HL-60/S4 treated with retinoic acid at 250 ng/mL for 4 days and 3 days (cell line): Measurements from ENCODE around the gene ATP8A1.

Experiments used
- in situ Hi-C: fragments of 300-500 bp; cut with MboI; formaldehyde crosslinking; loops from 2 replicates; pipeline ENCODE4 v1.7.0; 2022; ENCODE audit warnings: low sequenced_read_pairs

Gene ATP8A1

GRCh38 chr4:42425146-42426065 is 231.5 kb downstream of the ATP8A1 start:
- in situ Hi-C loops, result no loop called here

GRCh38 chr4:42420140-42420539 is 236.8 kb downstream of the ATP8A1 start:
- in situ Hi-C loops, result no loop called here

GRCh38 chr4:42417550-42417949 is 239.4 kb downstream of the ATP8A1 start:
- in situ Hi-C loops, result no loop called here

GRCh38 chr4:42416017-42416416 is 240.9 kb downstream of the ATP8A1 start:
- in situ Hi-C loops, result no loop called here

- in situ Hi-C loops, result no loop called here
These were observed 241.6 kb downstream of the ATP8A1 start for GRCh38 chr4:42415281-42415680.

- in situ Hi-C loops, result no loop called here
These were observed 244.7 kb downstream of the ATP8A1 start for GRCh38 chr4:42412251-42412650.

- in situ Hi-C loops, result no loop called here
These were observed 245.1 kb downstream of the ATP8A1 start for GRCh38 chr4:42411803-42412202.

- in situ Hi-C loops, result no loop called here
These were observed 246.5 kb downstream of the ATP8A1 start for GRCh38 chr4:42410446-42410845.

- in situ Hi-C loops, result no loop called here
These were observed 252.9 kb downstream of the ATP8A1 start for GRCh38 chr4:42404001-42404400.

GRCh38 chr4:42401171-42401570 is 255.7 kb downstream of the ATP8A1 start:
- in situ Hi-C loops, result no loop called here

- in situ Hi-C loops, result no loop called here
These were observed 257.5 kb downstream of the ATP8A1 start for GRCh38 chr4:42399393-42399792.

GRCh38 chr4:42398871-42399331 is 258.0 kb downstream of the ATP8A1 start:
- in situ Hi-C loops, result no loop called here

GRCh38 chr4:42398171-42398870 is 258.6 kb downstream of the ATP8A1 start:
- in situ Hi-C loops, result no loop called here

GRCh38 chr4:42397635-42398170 is 259.2 kb downstream of the ATP8A1 start:
- in situ Hi-C loops, result no loop called here

GRCh38 chr4:42396752-42397634 is 259.9 kb downstream of the ATP8A1 start, which contains the start of gene SHISA3:
SHISA3 (plus strand) TSS chr4:42397488; CDS start chr4:42398057, 569 bp downstream.
- in situ Hi-C loops, result no loop called here

- in situ Hi-C loops, result no loop called here
These were observed 260.5 kb downstream of the ATP8A1 start for GRCh38 chr4:42396361-42396751.

- in situ Hi-C loops, result no loop called here
These were observed 261.3 kb downstream of the ATP8A1 start for GRCh38 chr4:42395595-42395994.

GRCh38 chr4:42392436-42392835 is 264.5 kb downstream of the ATP8A1 start:
- in situ Hi-C loops, result no loop called here

GRCh38 chr4:42391981-42392380 is 264.9 kb downstream of the ATP8A1 start:
- in situ Hi-C loops, result no loop called here

GRCh38 chr4:42391355-42391664 is 265.6 kb downstream of the ATP8A1 start:
- in situ Hi-C loops, result no loop called here
